GM12891 (cell line): ENCODE measurements around the gene ARSD.

Experiments
- POLR2A ChIP-seq: IDR thresholded peaks from 2 replicates; pipeline ENCODE4 v1.6.1; 2011; ENCODE audit warnings: low read depth, low read length, control low read depth
- POLR2AphosphoS5 ChIP-seq: IDR thresholded peaks from 2 replicates; pipeline ENCODE4 v1.6.1; 2011; ENCODE audit warnings: low read depth, low read length, control low read depth
- SPI1 ChIP-seq: IDR thresholded peaks from 2 replicates; pipeline ENCODE4 v1.6.1; 2011; ENCODE audit warnings: low read depth, low read length, control low read depth
- TAF1 ChIP-seq: IDR thresholded peaks from 2 replicates; pipeline ENCODE4 v1.6.1; 2011; ENCODE audit warnings: low read depth, low read length, control low read depth

- TF ChIP-seq TAF1 (no peak), POLR2AphosphoS5 (no peak), POLR2A (no peak), SPI1 (no peak)
These were observed 16.0 kb downstream of the ARSD start for GRCh38 chrX:2913118-2913517.
